Measurements from ENCODE around the gene NINL. TPM values are rescaled to one million over a fixed set of nuclear protein-coding genes. Genes with fewer than 3 reads are reported as not detected.
A peak's percentile ranks its signal among the peaks of the same experiment; 100 is the strongest.

NINL gene
- polyA plus RNA-seq, 1 donor (not counting 4 experiments of a cell fraction or from before 2014, with no cell fraction given): 0.79 TPM

GRCh38 chr20:25484911-25485511, 100.3 kb downstream of the NINL start:
- Histone ChIP-seq H3K4me3 (ENCODE audit: control insufficient read depth in 2 of 3, extremely low read depth in 1 of 3, insufficient read depth in 2 of 3, low read depth in 1 of 3, low read length in 3 of 3) (no peak overlapping the region), H3K4me2 (ENCODE audit: control insufficient read depth, extremely low read depth, insufficient read depth, low read depth, low read length) (peak overlapping the region; percentile 45), H3K9me1 (ENCODE audit: control insufficient read depth, extremely low read depth, insufficient read depth, low read length) (no peaks in the 10 kb centered on the region), H3K4me1 (ENCODE audit: control insufficient read depth, extremely low read depth, insufficient read depth, low read length) (peaks cover 44% of the 10 kb centered on the region), H3K36me3 (ENCODE audit: control insufficient read depth in 2 of 2, extremely low read depth in 1 of 2, insufficient read depth in 2 of 2, low read length in 2 of 2) (no peaks in the 10 kb centered on the region), H2AFZ (ENCODE audit: control insufficient read depth, low read length) (no peak overlapping the region), H3K79me2 (ENCODE audit: control insufficient read depth, insufficient read depth, low read length) (no peaks in the 10 kb centered on the region), H3K9me3 (ENCODE audit: control insufficient read depth, low read depth, low read length) (no peaks in the 10 kb centered on the region), H3K9ac (ENCODE audit: control insufficient read depth, extremely low read depth, insufficient read depth, low read length) (no peak overlapping the region), H3K27me3 (ENCODE audit: control insufficient read depth, extremely low read depth, insufficient read depth, low read length) (peaks cover 8% of the 10 kb centered on the region), H4K20me1 (ENCODE audit: control insufficient read depth, extremely low read depth, insufficient read depth, low read length) (no peaks in the 10 kb centered on the region), H3K27ac (ENCODE audit: control insufficient read depth, insufficient read depth, low read length) (peak overlapping the region; percentile 4)
- TF ChIP-seq EZH2 (IDR thresholded peaks at IDR 0.05; ENCODE audit: low read length): no peak
- TF ChIP-seq, protein P1, sequence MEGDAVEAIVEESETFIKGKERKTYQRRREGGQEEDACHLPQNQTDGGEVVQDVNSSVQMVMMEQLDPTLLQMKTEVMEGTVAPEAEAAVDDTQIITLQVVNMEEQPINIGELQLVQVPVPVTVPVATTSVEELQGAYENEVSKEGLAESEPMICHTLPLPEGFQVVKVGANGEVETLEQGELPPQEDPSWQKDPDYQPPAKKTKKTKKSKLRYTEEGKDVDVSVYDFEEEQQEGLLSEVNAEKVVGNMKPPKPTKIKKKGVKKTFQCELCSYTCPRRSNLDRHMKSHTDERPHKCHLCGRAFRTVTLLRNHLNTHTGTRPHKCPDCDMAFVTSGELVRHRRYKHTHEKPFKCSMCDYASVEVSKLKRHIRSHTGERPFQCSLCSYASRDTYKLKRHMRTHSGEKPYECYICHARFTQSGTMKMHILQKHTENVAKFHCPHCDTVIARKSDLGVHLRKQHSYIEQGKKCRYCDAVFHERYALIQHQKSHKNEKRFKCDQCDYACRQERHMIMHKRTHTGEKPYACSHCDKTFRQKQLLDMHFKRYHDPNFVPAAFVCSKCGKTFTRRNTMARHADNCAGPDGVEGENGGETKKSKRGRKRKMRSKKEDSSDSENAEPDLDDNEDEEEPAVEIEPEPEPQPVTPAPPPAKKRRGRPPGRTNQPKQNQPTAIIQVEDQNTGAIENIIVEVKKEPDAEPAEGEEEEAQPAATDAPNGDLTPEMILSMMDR (optimal IDR thresholded peaks at IDR 0.05 in 1 of 3, IDR thresholded peaks at IDR 0.05 in 1 of 3, conservative IDR thresholded peaks at IDR 0.05 in 1 of 3; ENCODE audit: extremely low read depth in 1 of 3, insufficient read depth in 2 of 3, low read length in 3 of 3): no peak
- dilution Hi-C loops (cut with MboI; ENCODE audit: extremely low pct_ligation_motif_present, low sequenced_read_pairs): no loop called here
- no peak for DNase-seq (ENCODE audit: low read depth, low spot score)
- peak; percentile 96 for FAIRE-seq

DNA sequence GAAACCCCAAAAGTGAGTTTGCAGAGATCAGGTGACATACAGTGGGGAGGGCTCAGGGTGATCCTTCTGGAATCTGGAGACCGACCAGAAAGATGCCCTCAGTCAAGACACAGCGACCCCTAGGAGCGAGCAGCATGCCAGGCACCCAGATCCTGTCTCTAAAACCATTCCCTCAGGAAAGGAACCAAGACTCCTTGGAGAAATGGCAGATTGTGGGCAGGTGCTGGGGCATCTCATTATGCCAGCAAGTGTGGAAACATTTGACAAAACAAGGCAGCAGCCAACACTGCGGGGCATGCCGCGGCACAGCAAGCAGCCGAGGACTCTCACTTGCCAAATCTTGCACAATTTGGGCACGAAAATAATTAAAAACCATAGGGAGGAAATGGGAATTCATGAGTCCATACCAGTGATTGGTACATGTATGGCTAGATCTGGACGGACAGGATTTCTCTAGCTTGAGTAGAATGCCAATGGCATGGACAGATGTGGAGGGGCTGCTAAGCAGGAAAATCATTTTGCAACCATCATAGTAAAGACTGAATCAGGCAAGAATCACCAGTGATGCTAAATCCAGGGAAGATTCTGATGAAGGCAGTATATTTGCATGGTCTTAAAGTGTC, 101.0 kb downstream of the NINL start:
- Histone ChIP-seq H3K79me2 (ENCODE audit: control insufficient read depth, insufficient read depth, low read length) (no peaks in the 10 kb centered on the region), H3K4me1 (ENCODE audit: control insufficient read depth, extremely low read depth, insufficient read depth, low read length) (peaks cover 49% of the 10 kb centered on the region), H3K27me3 (ENCODE audit: control insufficient read depth, extremely low read depth, insufficient read depth, low read length) (peaks cover 11% of the 10 kb centered on the region), H2AFZ (ENCODE audit: control insufficient read depth, low read length) (no peak overlapping the region), H3K4me3 (ENCODE audit: control insufficient read depth in 2 of 3, extremely low read depth in 1 of 3, insufficient read depth in 2 of 3, low read depth in 1 of 3, low read length in 3 of 3) (no peak overlapping the region), H3K36me3 (ENCODE audit: control insufficient read depth in 2 of 2, extremely low read depth in 1 of 2, insufficient read depth in 2 of 2, low read length in 2 of 2) (no peaks in the 10 kb centered on the region), H3K9ac (ENCODE audit: control insufficient read depth, extremely low read depth, insufficient read depth, low read length) (no peak overlapping the region), H3K4me2 (ENCODE audit: control insufficient read depth, extremely low read depth, insufficient read depth, low read depth, low read length) (peak overlapping the region; percentile 45), H3K27ac (ENCODE audit: control insufficient read depth, insufficient read depth, low read length) (peak overlapping the region; percentile 4), H4K20me1 (ENCODE audit: control insufficient read depth, extremely low read depth, insufficient read depth, low read length) (no peaks in the 10 kb centered on the region), H3K9me3 (ENCODE audit: control insufficient read depth, low read depth, low read length) (no peaks in the 10 kb centered on the region), H3K9me1 (ENCODE audit: control insufficient read depth, extremely low read depth, insufficient read depth, low read length) (no peaks in the 10 kb centered on the region)
- dilution Hi-C loops (cut with MboI; ENCODE audit: extremely low pct_ligation_motif_present, low sequenced_read_pairs): no loop called here
- FAIRE-seq (no peak), DNase-seq (ENCODE audit: low read depth, low spot score) (no peak)
- TF ChIP-seq, protein P1 (optimal IDR thresholded peaks at IDR 0.05 in 1 of 3, IDR thresholded peaks at IDR 0.05 in 1 of 3, conservative IDR thresholded peaks at IDR 0.05 in 1 of 3; ENCODE audit: extremely low read depth in 1 of 3, insufficient read depth in 2 of 3, low read length in 3 of 3): peak; percentile 48 to 61 (median 57)
- no peak for TF ChIP-seq EZH2 (IDR thresholded peaks at IDR 0.05; ENCODE audit: low read length)
